ENCODE measurements around the gene SNAP29.

SNAP29 gene

DNA sequence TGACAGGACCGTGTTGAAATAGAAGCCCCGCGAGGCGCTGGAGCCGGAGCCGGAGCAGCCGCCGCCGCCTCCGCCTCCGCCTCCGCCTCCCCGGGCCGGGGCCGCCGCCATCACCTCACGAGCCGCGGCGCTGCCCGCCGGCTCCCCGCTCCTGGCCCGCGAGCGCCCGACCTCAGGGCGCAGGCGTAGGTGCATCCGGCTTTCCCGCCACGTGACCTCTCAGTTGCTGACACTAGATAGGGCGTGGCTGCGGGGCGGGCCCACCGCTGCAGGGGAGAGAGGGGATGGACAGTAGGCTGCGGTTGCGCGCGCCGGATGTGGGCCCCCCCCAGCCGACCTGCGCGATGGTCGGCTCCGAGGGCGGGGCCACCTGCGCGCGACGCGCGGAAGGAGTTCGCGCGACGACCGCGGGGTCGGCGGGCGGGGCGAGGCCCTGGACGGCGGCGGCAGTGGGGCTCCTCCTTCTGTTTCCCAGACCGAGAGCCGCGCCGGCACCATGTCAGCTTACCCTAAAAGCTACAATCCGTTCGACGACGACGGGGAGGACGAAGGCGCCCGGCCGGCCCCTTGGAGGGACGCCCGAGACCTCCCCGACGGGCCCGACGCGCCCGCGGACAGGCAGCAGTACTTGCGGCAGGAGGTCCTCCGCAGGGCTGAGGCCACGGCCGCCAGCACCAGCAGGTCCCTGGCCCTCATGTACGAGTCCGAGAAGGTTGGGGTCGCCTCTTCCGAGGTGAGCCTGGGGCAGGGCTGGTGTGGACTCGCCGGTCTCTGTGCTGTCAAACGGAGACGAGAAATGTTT lies at the start of gene SNAP29, which contains the start of gene PI4KA:
TSS of gene SNAP29 (plus strand) at position 393 of the 802 bp plus-strand sequence. CDS start at position 497, 104 bp downstream.
TSS of gene PI4KA (minus strand) at position 197 of the 802 bp plus-strand sequence. CDS start at position 111, 86 bp downstream.
- Histone ChIP-seq H3K9ac (ENCODE audit: low read depth, low read length) (peak within 1 kb of the TSS; percentile 88), H3K27me3 (ENCODE audit: insufficient read depth, low read length) (peaks cover 8% of the 10 kb centered on the region; the same call in 1 of the 2 replicates), H3K27ac (ENCODE audit: low read length) (peak within 1 kb of the TSS; percentile 52), H3K4me1 (ENCODE audit: insufficient read depth, low read length) (peaks cover 5% of the 10 kb centered on the region; the same call in 1 of the 2 replicates), H3K4me3 (ENCODE audit: low read length) (peak within 1 kb of the TSS; percentile 95), H3K9me3 (ENCODE audit: insufficient read depth, low read depth, low read length) (no peaks in the 10 kb centered on the region), H3K36me3 (ENCODE audit: insufficient read depth, low read depth, low read length) (no peaks in the 10 kb centered on the region; the same call in 1 of the 2 replicates)

DNA sequence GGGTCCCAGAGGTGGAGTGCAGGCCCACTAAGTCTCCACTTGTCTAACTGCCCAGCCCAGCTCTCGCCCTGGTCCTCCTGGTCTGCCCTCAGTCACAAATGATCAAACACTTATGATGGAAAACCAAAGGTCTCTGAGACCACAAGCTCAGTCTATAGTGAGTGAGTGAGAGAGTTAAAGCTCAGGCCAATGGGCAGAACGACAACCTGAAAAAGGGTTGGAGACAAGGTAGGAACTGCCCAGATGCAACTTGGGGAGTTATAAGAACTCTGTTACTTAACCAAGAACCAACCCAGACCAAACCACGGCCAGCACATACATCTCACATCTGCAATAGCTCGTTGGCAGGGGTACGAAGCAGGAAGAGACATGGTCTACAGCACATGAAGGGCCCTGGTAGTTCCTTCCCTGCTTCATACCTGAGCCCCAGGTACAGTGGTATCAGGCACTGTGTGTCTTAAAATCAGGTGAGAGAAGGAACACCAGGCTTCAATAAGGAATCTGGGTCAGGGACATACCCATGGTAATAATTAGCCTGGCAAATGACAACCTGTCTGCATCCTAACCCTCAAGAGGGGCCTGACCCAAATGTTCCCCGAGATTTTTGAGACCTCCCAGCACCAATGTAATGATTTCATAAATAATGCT lies 49.1 kb upstream of the SNAP29 start:
- no peaks in the 10 kb centered on the region for H3K9me3 ChIP-seq (ENCODE audit: insufficient read depth, low read depth, low read length)
- no peaks in the 10 kb centered on the region for H3K27me3 ChIP-seq (ENCODE audit: insufficient read depth, low read length)
- peaks cover 41% of the 10 kb centered on the region for H3K36me3 ChIP-seq (ENCODE audit: insufficient read depth, low read depth, low read length)
- no peak overlapping the region for H3K4me3 ChIP-seq (ENCODE audit: low read length)
- H3K9ac ChIP-seq (ENCODE audit: low read depth, low read length), result no peak overlapping the region
- no peak overlapping the region for H3K27ac ChIP-seq (ENCODE audit: low read length)
- no peaks in the 10 kb centered on the region for H3K4me1 ChIP-seq (ENCODE audit: insufficient read depth, low read length)

DNA sequence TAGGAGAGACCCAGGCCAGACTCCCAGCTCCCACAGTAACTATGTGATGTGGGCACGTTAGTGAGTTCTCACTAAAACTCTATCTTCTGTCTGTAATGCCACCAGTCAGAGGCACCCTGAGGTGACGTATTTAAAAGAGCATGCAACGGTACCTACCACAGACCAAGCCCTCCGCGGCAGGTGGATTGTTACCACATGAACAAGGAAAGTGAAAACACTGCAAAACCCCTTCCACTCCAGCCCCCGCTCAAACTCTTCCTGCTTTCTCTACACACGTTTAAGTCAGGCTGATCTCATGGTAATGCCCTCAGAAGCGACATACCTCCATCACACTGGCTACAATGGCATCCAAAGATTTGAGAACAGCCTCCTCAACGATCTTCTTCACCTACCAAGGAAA lies 48.2 kb upstream of the SNAP29 start:
- Histone ChIP-seq H3K27ac (ENCODE audit: low read length) (no peak overlapping the region), H3K9ac (ENCODE audit: low read depth, low read length) (no peak overlapping the region), H3K4me3 (ENCODE audit: low read length) (no peak overlapping the region), H3K4me1 (ENCODE audit: insufficient read depth, low read length) (no peaks in the 10 kb centered on the region), H3K36me3 (ENCODE audit: insufficient read depth, low read depth, low read length) (peaks cover 34% of the 10 kb centered on the region), H3K9me3 (ENCODE audit: insufficient read depth, low read depth, low read length) (no peaks in the 10 kb centered on the region), H3K27me3 (ENCODE audit: insufficient read depth, low read length) (no peaks in the 10 kb centered on the region)

DNA sequence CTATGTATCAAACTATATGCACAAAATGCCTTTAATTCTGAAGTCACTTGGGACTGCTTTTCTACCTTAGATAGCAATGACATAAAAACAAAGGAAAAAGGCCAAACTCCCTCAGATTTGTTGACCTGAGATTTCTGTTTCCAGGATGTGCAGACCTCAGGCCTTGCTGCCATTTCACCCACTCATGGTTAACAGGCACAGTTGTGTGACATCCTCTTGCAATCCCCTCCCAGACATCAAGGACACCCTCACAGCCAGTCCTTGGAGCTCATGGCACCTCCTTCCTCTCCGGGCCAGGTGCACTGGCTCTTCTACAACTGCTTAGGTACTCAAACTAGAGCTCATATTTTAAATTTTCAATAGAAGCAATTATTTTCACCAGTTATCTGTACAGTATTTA lies 47.6 kb upstream of the SNAP29 start:
- H3K27me3 ChIP-seq (ENCODE audit: insufficient read depth, low read length), result no peaks in the 10 kb centered on the region
- no peak overlapping the region for H3K27ac ChIP-seq (ENCODE audit: low read length)
- no peaks in the 10 kb centered on the region for H3K9me3 ChIP-seq (ENCODE audit: insufficient read depth, low read depth, low read length)
- H3K4me3 ChIP-seq (ENCODE audit: low read length), result no peak overlapping the region
- H3K9ac ChIP-seq (ENCODE audit: low read depth, low read length), result no peak overlapping the region
- no peaks in the 10 kb centered on the region for H3K4me1 ChIP-seq (ENCODE audit: insufficient read depth, low read length)
- peaks cover 30% of the 10 kb centered on the region for H3K36me3 ChIP-seq (ENCODE audit: insufficient read depth, low read depth, low read length)

DNA sequence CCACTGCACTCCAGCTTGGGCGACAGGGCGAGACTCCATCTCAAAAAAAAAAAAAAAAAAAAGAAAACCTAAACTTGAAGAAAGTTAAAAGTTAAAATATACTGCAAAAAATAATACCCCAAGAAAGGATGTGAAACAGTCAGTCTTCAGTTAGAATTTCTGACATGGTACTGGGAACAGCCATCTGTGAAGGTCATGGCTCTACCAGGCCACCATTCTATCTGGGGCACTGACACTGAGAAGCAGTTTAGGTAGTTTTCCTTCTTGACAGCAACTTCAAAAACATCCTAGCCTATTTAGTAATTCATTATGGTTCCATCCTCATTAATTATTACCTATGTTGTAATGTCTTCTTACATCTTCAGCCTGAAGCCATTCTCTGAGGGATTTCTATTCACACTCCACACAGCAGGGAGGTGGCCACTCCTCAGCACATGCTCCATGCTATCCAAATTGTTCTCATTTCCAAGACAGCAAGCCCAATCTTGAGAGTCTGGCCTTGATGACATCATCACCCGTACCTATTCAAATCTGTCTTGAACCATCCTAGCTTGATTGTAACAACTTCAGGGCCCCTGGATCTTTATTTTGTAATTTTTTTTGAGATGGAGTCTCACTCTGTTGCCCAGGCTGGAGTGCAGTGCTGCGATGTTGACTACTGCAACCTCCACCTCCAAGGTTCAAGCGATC lies 46.7 kb upstream of the SNAP29 start:
- Histone ChIP-seq H3K27ac (ENCODE audit: low read length) (no peak overlapping the region), H3K36me3 (ENCODE audit: insufficient read depth, low read depth, low read length) (peaks cover 26% of the 10 kb centered on the region), H3K27me3 (ENCODE audit: insufficient read depth, low read length) (no peaks in the 10 kb centered on the region), H3K9me3 (ENCODE audit: insufficient read depth, low read depth, low read length) (no peaks in the 10 kb centered on the region), H3K4me1 (ENCODE audit: insufficient read depth, low read length) (no peaks in the 10 kb centered on the region), H3K4me3 (ENCODE audit: low read length) (no peak overlapping the region), H3K9ac (ENCODE audit: low read depth, low read length) (no peak overlapping the region)

DNA sequence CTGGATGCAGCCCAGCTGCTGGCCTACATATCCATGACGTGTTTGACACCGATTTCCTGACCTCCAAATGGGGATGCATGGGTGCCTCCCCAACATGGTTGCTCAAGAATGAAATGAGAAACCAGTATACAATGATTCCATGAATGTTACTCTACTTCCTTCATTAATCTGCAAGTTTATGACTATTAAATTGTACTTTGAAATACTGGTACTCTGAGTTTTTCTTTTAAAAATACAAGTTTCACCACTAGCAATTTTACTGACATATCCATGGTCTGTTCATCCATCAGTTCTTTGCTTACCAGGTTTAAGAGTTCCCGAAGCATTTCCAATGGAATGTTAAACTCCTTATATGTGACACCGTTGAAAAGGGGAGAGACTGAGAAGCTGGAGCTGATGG lies 45.8 kb upstream of the SNAP29 start:
- Histone ChIP-seq H3K27me3 (ENCODE audit: insufficient read depth, low read length) (no peaks in the 10 kb centered on the region), H3K36me3 (ENCODE audit: insufficient read depth, low read depth, low read length) (peaks cover 24% of the 10 kb centered on the region), H3K9me3 (ENCODE audit: insufficient read depth, low read depth, low read length) (no peaks in the 10 kb centered on the region), H3K4me3 (ENCODE audit: low read length) (no peak overlapping the region), H3K27ac (ENCODE audit: low read length) (no peak overlapping the region), H3K9ac (ENCODE audit: low read depth, low read length) (no peak overlapping the region), H3K4me1 (ENCODE audit: insufficient read depth, low read length) (no peaks in the 10 kb centered on the region)

DNA sequence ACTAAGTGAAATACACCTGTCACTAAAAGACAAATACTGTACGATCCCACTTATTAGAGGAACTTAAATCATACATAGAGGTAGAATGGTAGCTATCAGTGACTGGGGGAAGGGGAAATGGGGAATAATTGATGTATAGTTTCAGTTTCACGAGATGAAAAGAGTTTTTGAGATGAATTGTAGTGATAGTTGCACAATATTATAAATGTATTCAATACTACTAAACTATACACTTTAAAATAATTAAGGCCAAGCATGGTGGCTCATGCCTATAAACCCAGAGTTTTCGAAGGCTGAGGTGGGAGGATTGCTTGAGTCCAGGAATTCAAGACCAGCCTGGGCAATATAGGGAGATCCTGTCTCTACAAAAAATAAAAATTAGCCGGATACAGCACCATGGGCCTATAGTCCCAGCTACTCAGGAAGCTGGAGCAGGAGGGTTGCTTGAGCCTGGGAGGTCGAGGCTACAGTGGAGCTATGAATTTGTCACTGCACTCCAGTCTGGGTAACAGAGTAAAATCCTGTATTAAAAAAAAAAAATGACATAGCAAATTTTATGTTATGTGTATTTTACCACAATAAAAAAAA lies 44.5 kb upstream of the SNAP29 start:
- Histone ChIP-seq H3K36me3 (ENCODE audit: insufficient read depth, low read depth, low read length) (peaks cover 29% of the 10 kb centered on the region), H3K27me3 (ENCODE audit: insufficient read depth, low read length) (no peaks in the 10 kb centered on the region), H3K27ac (ENCODE audit: low read length) (no peak overlapping the region), H3K4me1 (ENCODE audit: insufficient read depth, low read length) (no peaks in the 10 kb centered on the region), H3K4me3 (ENCODE audit: low read length) (no peak overlapping the region), H3K9ac (ENCODE audit: low read depth, low read length) (no peak overlapping the region), H3K9me3 (ENCODE audit: insufficient read depth, low read depth, low read length) (no peaks in the 10 kb centered on the region)

DNA sequence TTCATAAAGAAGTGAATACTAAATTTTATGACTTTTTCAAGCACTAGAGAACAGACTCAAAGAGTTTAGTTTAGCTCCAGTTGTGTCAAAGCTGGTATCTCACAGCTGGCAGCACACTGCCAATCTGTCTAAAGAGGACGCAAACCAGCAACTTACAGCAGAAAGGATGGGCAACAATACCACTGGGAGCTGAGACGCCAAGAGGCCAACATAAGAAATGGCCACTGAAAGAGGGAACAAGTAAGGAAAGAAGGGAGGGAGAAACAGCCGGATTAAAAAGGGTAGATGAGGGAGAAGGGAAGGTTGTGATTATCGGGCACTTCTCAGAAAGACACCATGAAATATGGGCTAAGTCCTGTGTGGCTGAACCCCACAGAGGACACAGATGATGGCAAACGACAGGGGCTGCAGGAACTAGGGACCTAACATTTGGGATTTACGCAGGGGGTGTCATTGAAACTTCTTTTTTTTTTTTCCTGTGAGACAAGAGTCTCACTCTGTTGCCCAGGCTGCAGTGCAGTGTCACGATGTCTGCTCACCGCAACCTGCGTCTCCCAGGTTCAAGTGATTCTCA lies 43.2 kb upstream of the SNAP29 start:
- Histone ChIP-seq H3K9ac (ENCODE audit: low read depth, low read length) (no peak overlapping the region), H3K27me3 (ENCODE audit: insufficient read depth, low read length) (no peaks in the 10 kb centered on the region)

DNA sequence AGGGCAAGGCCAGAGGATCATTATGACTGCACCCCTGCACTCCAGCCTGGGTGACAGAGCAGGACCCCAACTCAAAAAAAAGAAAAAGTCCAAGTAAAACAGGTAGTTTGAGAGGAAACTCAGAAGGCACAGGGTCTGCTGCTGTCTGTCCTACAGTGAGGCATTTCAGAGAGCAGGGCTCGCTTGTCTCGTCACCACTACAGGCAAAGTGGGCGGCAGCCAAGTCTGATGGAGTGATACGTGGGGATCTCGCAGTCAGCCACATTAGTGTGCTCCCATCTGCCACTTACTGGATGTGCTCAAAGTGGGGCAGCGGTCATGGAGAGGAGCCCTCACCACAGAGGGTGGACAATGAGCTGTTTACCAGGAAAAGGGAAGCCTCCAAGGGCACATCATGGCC lies 42.2 kb upstream of the SNAP29 start:
- no peak overlapping the region for H3K4me3 ChIP-seq (ENCODE audit: low read length)
- H3K27me3 ChIP-seq (ENCODE audit: insufficient read depth, low read length), result no peaks in the 10 kb centered on the region
- H3K9me3 ChIP-seq (ENCODE audit: insufficient read depth, low read depth, low read length), result no peaks in the 10 kb centered on the region
- H3K36me3 ChIP-seq (ENCODE audit: insufficient read depth, low read depth, low read length), result peaks cover 28% of the 10 kb centered on the region
- no peaks in the 10 kb centered on the region for H3K4me1 ChIP-seq (ENCODE audit: insufficient read depth, low read length)
- H3K9ac ChIP-seq (ENCODE audit: low read depth, low read length), result no peak overlapping the region
- H3K27ac ChIP-seq (ENCODE audit: low read length), result no peak overlapping the region

More for the DNA sequence above, 43.2 kb upstream of the SNAP29 start:
- H3K4me3 ChIP-seq (ENCODE audit: low read length), result no peak overlapping the region
- no peak overlapping the region for H3K27ac ChIP-seq (ENCODE audit: low read length)
- H3K36me3 ChIP-seq (ENCODE audit: insufficient read depth, low read depth, low read length), result peaks cover 30% of the 10 kb centered on the region
- H3K9me3 ChIP-seq (ENCODE audit: insufficient read depth, low read depth, low read length), result no peaks in the 10 kb centered on the region
- H3K4me1 ChIP-seq (ENCODE audit: insufficient read depth, low read length), result no peaks in the 10 kb centered on the region

DNA sequence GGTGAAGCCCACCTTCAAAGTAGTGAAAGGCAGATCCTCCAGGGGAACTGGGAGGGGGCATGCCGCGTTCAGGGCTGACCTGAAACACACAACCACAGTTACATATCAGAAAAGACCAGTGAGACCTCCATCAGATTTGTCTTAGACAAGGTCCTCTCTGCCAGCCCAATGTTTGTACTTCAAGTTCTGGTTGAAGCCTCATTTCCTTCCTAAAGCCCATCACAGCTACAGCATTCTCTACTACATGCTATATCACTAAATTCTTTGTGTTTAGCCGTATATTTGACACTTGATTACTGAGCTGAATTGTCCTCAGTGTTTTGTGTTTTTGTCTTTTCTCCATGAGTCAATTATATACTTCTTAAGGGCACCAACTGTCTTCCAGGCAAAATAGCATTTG lies 40.3 kb upstream of the SNAP29 start:
- Histone ChIP-seq H3K9me3 (ENCODE audit: insufficient read depth, low read depth, low read length) (no peaks in the 10 kb centered on the region), H3K4me1 (ENCODE audit: insufficient read depth, low read length) (no peaks in the 10 kb centered on the region), H3K27me3 (ENCODE audit: insufficient read depth, low read length) (no peaks in the 10 kb centered on the region), H3K9ac (ENCODE audit: low read depth, low read length) (no peak overlapping the region), H3K4me3 (ENCODE audit: low read length) (no peak overlapping the region), H3K36me3 (ENCODE audit: insufficient read depth, low read depth, low read length) (peaks cover 18% of the 10 kb centered on the region), H3K27ac (ENCODE audit: low read length) (no peak overlapping the region)

DNA sequence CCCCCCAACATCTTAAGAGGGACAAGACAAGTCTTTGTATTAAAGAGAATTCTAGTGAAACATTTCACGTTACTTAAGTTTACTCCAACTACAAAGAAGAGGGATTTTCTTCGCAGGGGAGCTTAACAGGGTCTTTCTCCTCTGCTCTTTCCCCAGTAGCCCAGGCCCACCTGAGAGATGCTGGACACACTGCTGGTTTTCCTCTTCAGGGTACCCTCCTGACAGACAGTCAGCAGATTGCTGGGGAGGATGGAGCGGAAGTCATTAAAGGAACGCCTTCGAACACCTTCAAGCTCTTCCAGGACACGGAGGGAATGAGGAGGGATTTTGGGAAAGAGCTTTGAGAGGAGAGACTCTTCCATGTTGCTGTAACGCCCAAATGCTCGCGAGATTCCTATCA lies 39.3 kb upstream of the SNAP29 start:
- Histone ChIP-seq H3K27ac (ENCODE audit: low read length) (no peak overlapping the region), H3K9me3 (ENCODE audit: insufficient read depth, low read depth, low read length) (no peaks in the 10 kb centered on the region), H3K9ac (ENCODE audit: low read depth, low read length) (no peak overlapping the region), H3K27me3 (ENCODE audit: insufficient read depth, low read length) (no peaks in the 10 kb centered on the region), H3K4me3 (ENCODE audit: low read length) (no peak overlapping the region), H3K36me3 (ENCODE audit: insufficient read depth, low read depth, low read length) (peaks cover 17% of the 10 kb centered on the region), H3K4me1 (ENCODE audit: insufficient read depth, low read length) (no peaks in the 10 kb centered on the region)

All from iPS-20b (cell line).